Kidney (tissue), 14 donors: ENCODE data around the gene RAD9A. TPM values are rescaled to one million over a fixed set of nuclear protein-coding genes. Genes with fewer than 3 reads are reported as not detected.

Experiments
- DNase-seq, 5 donors: peaks; one replicate each; pipeline ENCODE4 v3.0.0-alpha.2; 2013 to 2020
- FAIRE-seq: peaks from 2 replicates; lab custom pipeline; 2012; peaks lifted over from hg19 to GRCh38; lab: Jason Lieb, UNC
- H3K27ac ChIP-seq, 2 donors: one replicate each; pipeline ENCODE4 v1.7.0; 2013; ENCODE audit warnings: low read depth in 2 of 2, low read length in 2 of 2, inconsistent platforms in 1 of 2
- H3K27me3 ChIP-seq: one replicate; pipeline ENCODE4 v1.7.1; 2013; ENCODE audit warnings: low read length, inconsistent platforms; ENCODE audit not compliant: control insufficient read depth, insufficient read depth
- H3K36me3 ChIP-seq, 3 donors: one replicate each; pipeline versions ENCODE4 v1.7.0 to v1.7.1; 2013; ENCODE audit warnings: low read length in 3 of 3, control low read depth in 1 of 3, inconsistent platforms in 1 of 3; ENCODE audit not compliant: insufficient read depth in 3 of 3, control insufficient read depth in 2 of 3
- H3K4me1 ChIP-seq, 3 donors: one replicate each; pipeline versions ENCODE4 v1.7.0 to v1.7.1; 2013; ENCODE audit warnings: low read length in 3 of 3, inconsistent platforms in 1 of 3, low read depth in 1 of 3; ENCODE audit not compliant: control insufficient read depth in 2 of 3, insufficient read depth in 2 of 3
- H3K4me3 ChIP-seq, 3 donors: one replicate each; pipeline versions ENCODE4 v1.7.0 to v1.8.1; 2013; ENCODE audit warnings: low read length in 3 of 3, control low read depth in 1 of 3, inconsistent platforms in 1 of 3
- H3K9ac ChIP-seq, 3 donors: one replicate each; pipeline versions ENCODE4 v1.7.0 to v1.7.1; 2013; ENCODE audit warnings: low read length in 3 of 3, control low read depth in 1 of 3, inconsistent platforms in 1 of 3
- H3K9me3 ChIP-seq, 3 donors: one replicate each; pipeline versions ENCODE4 v1.7.0 to v1.7.1; 2013; ENCODE audit warnings: low read length in 3 of 3, control low read depth in 1 of 3, inconsistent platforms in 1 of 3; ENCODE audit not compliant: control insufficient read depth in 2 of 3, insufficient read depth in 1 of 3
- intact Hi-C: fragments of 100-400 bp; cut with DNase I; formaldehyde crosslinking; loops from one replicate; pipeline ENCODE4 v1.11.1; 2022
- polyA plus RNA-seq: library from polyadenylated mRNA; stranded (reverse); fragments of 350-450 nt; fragmentation: Illumina TruSeq; extraction: RNeasy Lipid Tissue Mini Kit (QIAGEN cat#74804); gene quantifications from one replicate; pipeline ENCODE4 v1.2.3, GENCODE V29; 2014; ENCODE audit warnings: low read depth, low replicate concordance; ENCODE audit not compliant: insufficient read depth
- total RNA-seq: library from RNA; stranded (reverse); fragmentation: NEBNext Ultra II Directional; extraction: Animal tissue kit (Norgen Biotek cat#: 25700); gene quantifications from one replicate; pipeline ENCODE4 v1.2.1, GENCODE V29; 2021
- TF ChIP-seq, protein P1 (sequence below): IDR thresholded peaks from 3 replicates; pipeline ENCODE4 v1.5.1; 2012; ENCODE audit warnings: mild to moderate bottlenecking, moderate library complexity, borderline replicate concordance; ENCODE audit not compliant: insufficient read depth; ENCODE audit errors: extremely low read depth
- donor health status: control.
- donor health status: control.
- donor health status: control.
- donor health status: control.
- donor health status: control.
- donor health status: DM: yes; HTN: yes; CAD: no.
- donor health status: Normal renal cell carcinoma (clear cell type).

Gene RAD9A
- total and polyA plus RNA-seq, 2 donors from 2014 or later, result 16.4 to 17.8 TPM

DNA sequence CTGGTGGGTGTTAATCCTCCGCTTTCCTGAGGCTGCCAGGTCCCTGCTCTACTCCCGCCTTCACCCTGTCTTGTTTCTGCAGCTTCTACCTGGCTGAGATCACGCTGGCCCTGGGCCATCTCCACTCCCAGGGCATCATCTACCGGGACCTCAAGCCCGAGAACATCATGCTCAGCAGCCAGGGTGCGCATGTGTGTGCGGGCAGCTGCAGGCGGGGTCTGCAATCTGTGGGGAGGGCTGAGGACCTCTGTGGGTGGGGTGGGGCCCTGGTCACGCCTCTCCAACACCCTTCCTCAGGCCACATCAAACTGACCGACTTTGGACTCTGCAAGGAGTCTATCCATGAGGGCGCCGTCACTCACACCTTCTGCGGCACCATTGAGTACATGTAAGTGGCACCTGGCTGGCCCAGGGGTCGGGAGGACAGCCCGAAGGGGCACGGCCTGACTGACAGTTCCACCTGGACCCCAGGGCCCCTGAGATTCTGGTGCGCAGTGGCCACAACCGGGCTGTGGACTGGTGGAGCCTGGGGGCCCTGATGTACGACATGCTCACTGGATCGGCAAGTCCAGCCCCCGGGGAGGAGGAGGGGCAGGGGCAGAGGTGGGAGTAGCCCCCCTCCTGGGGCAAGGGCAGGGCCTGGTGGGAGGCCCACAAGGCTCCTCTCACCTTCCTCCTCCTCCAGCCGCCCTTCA, 41.0 kb downstream of the RAD9A start:
- Histone ChIP-seq H3K27me3 (no peaks in the 10 kb centered on the region), H3K9me3 (no peaks in the 10 kb centered on the region), H3K36me3 (peaks cover 0 to 9% (median 8%) of the 10 kb centered on the region in 3 donors), H3K4me1 (peaks cover 0 to 7% (median 4%) of the 10 kb centered on the region in 3 donors), H3K4me3 (no peak overlapping the region), H3K27ac (no peak overlapping the region), H3K9ac (no peak overlapping the region)
- TF ChIP-seq, protein P1, sequence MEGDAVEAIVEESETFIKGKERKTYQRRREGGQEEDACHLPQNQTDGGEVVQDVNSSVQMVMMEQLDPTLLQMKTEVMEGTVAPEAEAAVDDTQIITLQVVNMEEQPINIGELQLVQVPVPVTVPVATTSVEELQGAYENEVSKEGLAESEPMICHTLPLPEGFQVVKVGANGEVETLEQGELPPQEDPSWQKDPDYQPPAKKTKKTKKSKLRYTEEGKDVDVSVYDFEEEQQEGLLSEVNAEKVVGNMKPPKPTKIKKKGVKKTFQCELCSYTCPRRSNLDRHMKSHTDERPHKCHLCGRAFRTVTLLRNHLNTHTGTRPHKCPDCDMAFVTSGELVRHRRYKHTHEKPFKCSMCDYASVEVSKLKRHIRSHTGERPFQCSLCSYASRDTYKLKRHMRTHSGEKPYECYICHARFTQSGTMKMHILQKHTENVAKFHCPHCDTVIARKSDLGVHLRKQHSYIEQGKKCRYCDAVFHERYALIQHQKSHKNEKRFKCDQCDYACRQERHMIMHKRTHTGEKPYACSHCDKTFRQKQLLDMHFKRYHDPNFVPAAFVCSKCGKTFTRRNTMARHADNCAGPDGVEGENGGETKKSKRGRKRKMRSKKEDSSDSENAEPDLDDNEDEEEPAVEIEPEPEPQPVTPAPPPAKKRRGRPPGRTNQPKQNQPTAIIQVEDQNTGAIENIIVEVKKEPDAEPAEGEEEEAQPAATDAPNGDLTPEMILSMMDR, result no peak
- DNase-seq, result no peak
- FAIRE-seq, result no peak
- intact Hi-C loops, result no loop called here

DNA sequence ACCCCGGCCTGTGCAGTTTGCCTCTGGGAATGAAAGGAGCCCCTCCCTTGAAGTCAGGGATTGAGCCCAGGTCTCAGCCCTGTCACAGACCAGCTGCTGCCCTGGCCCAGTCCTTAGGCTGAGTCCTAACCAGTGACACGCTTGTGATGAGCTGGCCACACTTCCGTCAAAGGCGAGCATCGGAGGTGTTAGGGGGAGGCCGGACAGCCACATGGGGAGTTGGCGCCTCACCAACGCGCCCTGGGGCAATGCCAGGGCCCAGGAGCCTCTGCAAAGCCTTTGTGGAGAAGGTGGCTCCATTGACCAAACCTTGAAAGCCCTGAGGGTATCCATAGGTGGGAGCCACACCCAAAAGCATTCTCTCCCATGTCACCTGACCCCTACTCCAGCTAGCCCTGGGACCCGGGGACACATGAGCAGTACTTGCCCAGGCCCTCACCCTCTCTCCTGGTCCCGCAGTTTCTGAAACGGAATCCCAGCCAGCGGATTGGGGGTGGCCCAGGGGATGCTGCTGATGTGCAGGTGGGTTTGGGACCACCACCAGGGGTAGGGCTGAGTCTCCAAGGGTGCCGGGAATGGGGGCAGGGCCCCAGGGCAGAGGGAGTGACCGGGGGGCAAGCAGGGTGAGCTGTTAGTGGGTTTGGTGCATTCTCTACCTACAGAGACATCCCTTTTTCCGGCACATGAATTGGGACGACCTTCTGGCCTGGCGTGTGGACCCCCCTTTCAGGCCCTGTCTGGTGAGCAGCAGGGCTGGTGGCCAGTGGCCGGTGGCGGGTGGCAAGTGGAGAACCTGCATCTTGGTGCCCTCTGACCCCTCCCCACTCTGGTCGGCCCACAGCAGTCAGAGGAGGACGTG, 42.0 kb downstream of the RAD9A start:
- intact Hi-C loops, result no loop called here
- TF ChIP-seq, protein P1, result no peak
- FAIRE-seq (no peak), DNase-seq (no peak)
- Histone ChIP-seq H3K27ac (no peak overlapping the region), H3K4me1 (peaks cover 0 to 7% (median 3%) of the 10 kb centered on the region in 3 donors), H3K4me3 (no peak overlapping the region), H3K36me3 (peaks cover 0 to 9% (median 9%) of the 10 kb centered on the region in 3 donors), H3K9me3 (no peaks in the 10 kb centered on the region), H3K9ac (no peak overlapping the region), H3K27me3 (no peaks in the 10 kb centered on the region)

DNA sequence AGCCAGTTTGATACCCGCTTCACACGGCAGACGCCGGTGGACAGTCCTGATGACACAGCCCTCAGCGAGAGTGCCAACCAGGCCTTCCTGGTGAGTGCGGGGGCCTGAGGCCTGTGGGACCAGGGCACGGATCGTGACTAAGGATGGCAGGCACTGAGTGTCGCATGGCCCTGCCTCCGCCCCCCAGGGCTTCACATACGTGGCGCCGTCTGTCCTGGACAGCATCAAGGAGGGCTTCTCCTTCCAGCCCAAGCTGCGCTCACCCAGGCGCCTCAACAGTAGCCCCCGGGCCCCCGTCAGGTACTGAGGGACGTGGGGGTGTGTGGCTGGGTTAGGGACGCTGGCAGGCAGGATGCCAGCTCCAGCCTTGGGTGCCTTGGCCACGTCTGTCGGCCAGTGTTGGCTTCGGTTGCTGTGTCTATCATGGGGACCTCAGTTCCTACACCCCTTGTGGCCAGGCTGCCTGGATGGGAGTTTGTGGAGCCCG, 42.7 kb downstream of the RAD9A start:
- intact Hi-C loops, result no loop called here
- H3K36me3 ChIP-seq, result peaks cover 0 to 9% (median 8%) of the 10 kb centered on the region in 3 donors

More for the DNA sequence above, 42.7 kb downstream of the RAD9A start:
- TF ChIP-seq, protein P1, result no peak
- peaks cover 0 to 3% (median 0%) of the 10 kb centered on the region in 3 donors for H3K4me1 ChIP-seq
- H3K9me3 ChIP-seq, result no peaks in the 10 kb centered on the region
- no peak overlapping the region for H3K4me3 ChIP-seq
- no peak overlapping the region for H3K9ac ChIP-seq
- no peak for DNase-seq
- no peak for FAIRE-seq
- H3K27ac ChIP-seq, result no peak overlapping the region
- H3K27me3 ChIP-seq, result no peaks in the 10 kb centered on the region
